ENCODE results near the gene CHST3. TPM values are rescaled to one million over a fixed set of nuclear protein-coding genes. Genes with fewer than 3 reads are reported as not detected.

The CHST3 gene
- total RNA-seq, 1 experiment from 2014 or later, result 44.6 TPM

DNA sequence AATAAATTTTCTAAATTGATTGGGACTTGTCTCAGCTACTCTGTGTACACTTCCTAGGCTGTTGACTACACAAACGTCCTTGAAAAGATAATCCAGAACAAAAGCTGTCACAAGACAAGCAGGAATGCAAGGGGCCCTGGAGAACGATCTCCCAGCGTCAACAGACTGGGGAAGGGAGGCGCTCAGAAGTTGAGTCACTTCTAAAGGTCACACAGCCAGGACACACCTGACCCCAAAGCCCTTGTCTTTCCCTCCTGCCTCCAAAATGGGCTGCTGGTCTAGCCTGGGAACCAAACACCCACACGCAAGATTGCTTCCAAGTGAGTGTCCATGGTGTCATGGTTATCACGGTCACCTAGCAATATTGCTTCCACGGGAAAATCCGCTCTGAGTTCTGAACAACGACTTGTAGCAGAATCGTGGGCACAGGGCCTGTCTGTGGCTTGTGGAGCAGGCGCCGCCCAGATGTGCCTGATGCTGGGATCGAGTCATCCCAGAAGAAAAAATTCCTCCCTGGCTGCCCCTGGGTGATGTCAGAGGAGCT lies 74.3 kb downstream of the CHST3 start:
- TF ChIP-seq POLR2AphosphoS5 (IDR thresholded peaks at IDR 0.05; ENCODE audit: low read depth, low read length), result no peak
- TF ChIP-seq, protein P1, sequence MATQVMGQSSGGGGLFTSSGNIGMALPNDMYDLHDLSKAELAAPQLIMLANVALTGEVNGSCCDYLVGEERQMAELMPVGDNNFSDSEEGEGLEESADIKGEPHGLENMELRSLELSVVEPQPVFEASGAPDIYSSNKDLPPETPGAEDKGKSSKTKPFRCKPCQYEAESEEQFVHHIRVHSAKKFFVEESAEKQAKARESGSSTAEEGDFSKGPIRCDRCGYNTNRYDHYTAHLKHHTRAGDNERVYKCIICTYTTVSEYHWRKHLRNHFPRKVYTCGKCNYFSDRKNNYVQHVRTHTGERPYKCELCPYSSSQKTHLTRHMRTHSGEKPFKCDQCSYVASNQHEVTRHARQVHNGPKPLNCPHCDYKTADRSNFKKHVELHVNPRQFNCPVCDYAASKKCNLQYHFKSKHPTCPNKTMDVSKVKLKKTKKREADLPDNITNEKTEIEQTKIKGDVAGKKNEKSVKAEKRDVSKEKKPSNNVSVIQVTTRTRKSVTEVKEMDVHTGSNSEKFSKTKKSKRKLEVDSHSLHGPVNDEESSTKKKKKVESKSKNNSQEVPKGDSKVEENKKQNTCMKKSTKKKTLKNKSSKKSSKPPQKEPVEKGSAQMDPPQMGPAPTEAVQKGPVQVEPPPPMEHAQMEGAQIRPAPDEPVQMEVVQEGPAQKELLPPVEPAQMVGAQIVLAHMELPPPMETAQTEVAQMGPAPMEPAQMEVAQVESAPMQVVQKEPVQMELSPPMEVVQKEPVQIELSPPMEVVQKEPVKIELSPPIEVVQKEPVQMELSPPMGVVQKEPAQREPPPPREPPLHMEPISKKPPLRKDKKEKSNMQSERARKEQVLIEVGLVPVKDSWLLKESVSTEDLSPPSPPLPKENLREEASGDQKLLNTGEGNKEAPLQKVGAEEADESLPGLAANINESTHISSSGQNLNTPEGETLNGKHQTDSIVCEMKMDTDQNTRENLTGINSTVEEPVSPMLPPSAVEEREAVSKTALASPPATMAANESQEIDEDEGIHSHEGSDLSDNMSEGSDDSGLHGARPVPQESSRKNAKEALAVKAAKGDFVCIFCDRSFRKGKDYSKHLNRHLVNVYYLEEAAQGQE (IDR thresholded peaks at IDR 0.05; ENCODE audit: insufficient read depth in 1 of 2, low read depth in 2 of 2, low read length in 1 of 2), result no peak
- TF ChIP-seq, protein P2, sequence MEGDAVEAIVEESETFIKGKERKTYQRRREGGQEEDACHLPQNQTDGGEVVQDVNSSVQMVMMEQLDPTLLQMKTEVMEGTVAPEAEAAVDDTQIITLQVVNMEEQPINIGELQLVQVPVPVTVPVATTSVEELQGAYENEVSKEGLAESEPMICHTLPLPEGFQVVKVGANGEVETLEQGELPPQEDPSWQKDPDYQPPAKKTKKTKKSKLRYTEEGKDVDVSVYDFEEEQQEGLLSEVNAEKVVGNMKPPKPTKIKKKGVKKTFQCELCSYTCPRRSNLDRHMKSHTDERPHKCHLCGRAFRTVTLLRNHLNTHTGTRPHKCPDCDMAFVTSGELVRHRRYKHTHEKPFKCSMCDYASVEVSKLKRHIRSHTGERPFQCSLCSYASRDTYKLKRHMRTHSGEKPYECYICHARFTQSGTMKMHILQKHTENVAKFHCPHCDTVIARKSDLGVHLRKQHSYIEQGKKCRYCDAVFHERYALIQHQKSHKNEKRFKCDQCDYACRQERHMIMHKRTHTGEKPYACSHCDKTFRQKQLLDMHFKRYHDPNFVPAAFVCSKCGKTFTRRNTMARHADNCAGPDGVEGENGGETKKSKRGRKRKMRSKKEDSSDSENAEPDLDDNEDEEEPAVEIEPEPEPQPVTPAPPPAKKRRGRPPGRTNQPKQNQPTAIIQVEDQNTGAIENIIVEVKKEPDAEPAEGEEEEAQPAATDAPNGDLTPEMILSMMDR (IDR thresholded peaks at IDR 0.05), result no peak
- TF ChIP-seq SIN3A (IDR thresholded peaks at IDR 0.05; ENCODE audit: borderline replicate concordance, insufficient read depth, low read depth, low read length), result no peak
- no peak for TF ChIP-seq TCF7L2 (IDR thresholded peaks at IDR 0.05; ENCODE audit: low read depth, low read length)
- intact Hi-C loops (cut with micrococcal nuclease; ENCODE audit: unreplicated experiment) (no loop called here), in situ Hi-C loops (cut with HindIII; ENCODE audit: low pct_unique_long_range_greater_than_20kb, low sequenced_read_pairs) (no loop called here)
- Histone ChIP-seq H3K36me3 (ENCODE audit: control insufficient read depth, insufficient read depth, low read length) (no peaks in the 10 kb centered on the region), H3K27ac (ENCODE audit: low read length) (peak overlapping the region; percentile 11; the same call in 1 of the 2 replicates), H3K4me3 (ENCODE audit: low read depth in 2 of 2, low read length in 2 of 2) (no peak overlapping the region), H3K9me3 (ENCODE audit: control insufficient read depth, insufficient read depth, low read depth, low read length) (no peaks in the 10 kb centered on the region), H3K27me3 (ENCODE audit: control insufficient read depth, insufficient read depth, low read length) (no peaks in the 10 kb centered on the region), H3K4me1 (ENCODE audit: control insufficient read depth, insufficient read depth, low read length) (peaks cover 19% of the 10 kb centered on the region)
- no TSS peak for BruUV-seq (replicated peaks)
- no peak for ATAC-seq
- ChIA-PET CTCF (interaction anchor here (0.6 to 2.3 kb wide), 4 partner anchors 10 to 182 kb away, joined by 3 to 6 read pairs (median 3); no protein-coding TSS in a partner anchor), POLR2A (interaction anchor here (0.6 kb wide), 1 partner anchor 24 kb away, joined by 4 read pairs; no protein-coding TSS in a partner anchor)
- DNase-seq (ENCODE audit: low read depth, low spot score), result no peak

DNA sequence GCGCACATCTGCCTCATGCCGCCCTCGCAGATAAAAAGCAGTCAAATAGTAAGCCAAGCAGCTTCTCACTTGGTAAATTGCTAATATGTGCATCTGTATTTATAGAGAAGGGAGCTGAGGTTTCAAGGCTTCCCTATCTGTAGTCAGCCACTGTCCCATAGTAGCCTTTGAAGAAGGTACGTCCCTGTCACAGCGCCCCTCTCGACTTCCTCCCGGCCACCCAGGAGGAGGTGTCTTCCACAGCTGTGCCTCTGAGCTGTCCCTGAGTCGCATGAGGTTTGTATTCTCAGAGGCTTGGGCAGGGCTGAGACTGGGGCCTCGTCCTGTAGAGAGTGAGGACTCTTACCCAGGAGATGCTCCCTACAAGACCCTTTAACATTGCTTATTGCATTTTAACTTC lies 75.2 kb downstream of the CHST3 start:
- Histone ChIP-seq H3K27me3 (ENCODE audit: control insufficient read depth, insufficient read depth, low read length) (no peaks in the 10 kb centered on the region), H3K27ac (ENCODE audit: low read length) (no peak overlapping the region), H3K4me1 (ENCODE audit: control insufficient read depth, insufficient read depth, low read length) (peaks cover 17% of the 10 kb centered on the region), H3K4me3 (ENCODE audit: low read depth in 2 of 2, low read length in 2 of 2) (no peak overlapping the region), H3K9me3 (ENCODE audit: control insufficient read depth, insufficient read depth, low read depth, low read length) (no peaks in the 10 kb centered on the region), H3K36me3 (ENCODE audit: control insufficient read depth, insufficient read depth, low read length) (no peaks in the 10 kb centered on the region)
- no TSS peak for BruUV-seq (replicated peaks)
- ATAC-seq (no peak), DNase-seq (ENCODE audit: low read depth, low spot score) (no peak)
- CTCF ChIA-PET, result interaction anchor here (0.8 to 2.3 kb wide), 2 partner anchors 9 to 25 kb away, joined by 3 to 6 read pairs; no protein-coding TSS in a partner anchor
- intact Hi-C loops (cut with micrococcal nuclease; ENCODE audit: unreplicated experiment) (no loop called here), in situ Hi-C loops (cut with HindIII; ENCODE audit: low pct_unique_long_range_greater_than_20kb, low sequenced_read_pairs) (no loop called here)
- TF ChIP-seq POLR2AphosphoS5 (IDR thresholded peaks at IDR 0.05; ENCODE audit: low read depth, low read length) (no peak), SIN3A (IDR thresholded peaks at IDR 0.05; ENCODE audit: borderline replicate concordance, insufficient read depth, low read depth, low read length) (no peak), TCF7L2 (IDR thresholded peaks at IDR 0.05; ENCODE audit: low read depth, low read length) (no peak)
- TF ChIP-seq, protein P1 (IDR thresholded peaks at IDR 0.05; ENCODE audit: insufficient read depth in 1 of 2, low read depth in 2 of 2, low read length in 1 of 2), result no peak
- TF ChIP-seq, protein P2 (IDR thresholded peaks at IDR 0.05), result no peak
- POLR2A ChIA-PET, result no interaction called here

Measured in Panc1 (cell line).